RPMI8226 (cell line): Measurements from ENCODE around the gene UTF1.

Experiments used
- DNase-seq: peaks from one replicate; pipeline ENCODE4 v3.0.0-alpha.2; 2015

UTF1 gene

GRCh38 chr10:133280391-133281059 is 50.5 kb downstream of the UTF1 start:
- no peak for DNase-seq

DNA sequence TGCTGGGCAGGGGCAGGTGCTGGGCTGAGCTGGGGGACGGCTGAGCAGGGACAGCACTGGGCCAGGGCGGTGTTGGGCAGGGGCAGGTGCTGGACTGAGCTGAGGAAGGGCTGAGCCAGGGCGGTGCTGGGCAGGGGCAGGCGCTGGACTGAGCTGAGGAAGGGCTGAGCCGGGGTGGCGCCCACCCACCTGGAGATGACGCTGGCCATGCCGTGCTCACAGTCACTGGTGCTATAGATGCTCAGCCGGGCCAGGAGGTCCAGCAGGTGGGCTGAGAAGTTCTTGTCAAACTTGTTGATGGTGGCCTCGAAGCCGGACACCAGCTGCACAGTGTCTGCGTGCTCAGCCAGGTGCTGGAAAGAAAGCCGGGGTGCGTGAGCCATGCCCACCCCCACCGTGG is 51.1 kb downstream of the UTF1 start:
- no peak for DNase-seq
